C4-2B (cell line): ENCODE measurements around the gene CCDC71.

ENCODE experiments used
- H3K27ac ChIP-seq: fragments of 450-650 bp; 2 replicates; pipeline ENCODE4 v1.5.1; 2017
- ZFX ChIP-seq: fragments of 450-650 bp; IDR thresholded peaks from 2 replicates; pipeline ENCODE4 v1.6.1; 2017
- TF ChIP-seq, protein P1 (sequence below): fragments of 450-650 bp; conservative IDR thresholded peaks from 2 replicates; pipeline ENCODE4 v1.5.1; 2017; ENCODE audit warnings: mild to moderate bottlenecking

The CCDC71 gene

DNA sequence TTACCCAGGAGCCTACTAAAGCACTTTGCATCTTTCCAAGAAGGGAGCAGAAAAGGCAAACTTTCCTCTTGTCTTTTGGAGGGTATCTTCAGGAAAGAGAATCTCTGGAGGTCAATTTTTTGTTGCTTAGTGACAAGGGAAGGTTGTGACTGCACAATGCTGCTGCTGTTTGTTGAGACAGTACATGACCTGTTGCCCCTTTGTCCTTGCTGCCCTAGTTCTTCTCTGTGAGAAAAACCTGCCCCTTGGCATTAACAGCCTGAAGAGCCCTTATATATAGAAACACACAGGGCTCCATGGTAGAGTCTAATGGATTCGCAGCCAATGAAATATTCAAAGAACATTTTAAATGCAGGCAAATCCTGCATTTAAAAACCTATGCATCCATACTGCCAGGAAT lies 25.6 kb upstream of the CCDC71 start:
- TF ChIP-seq, protein P1, sequence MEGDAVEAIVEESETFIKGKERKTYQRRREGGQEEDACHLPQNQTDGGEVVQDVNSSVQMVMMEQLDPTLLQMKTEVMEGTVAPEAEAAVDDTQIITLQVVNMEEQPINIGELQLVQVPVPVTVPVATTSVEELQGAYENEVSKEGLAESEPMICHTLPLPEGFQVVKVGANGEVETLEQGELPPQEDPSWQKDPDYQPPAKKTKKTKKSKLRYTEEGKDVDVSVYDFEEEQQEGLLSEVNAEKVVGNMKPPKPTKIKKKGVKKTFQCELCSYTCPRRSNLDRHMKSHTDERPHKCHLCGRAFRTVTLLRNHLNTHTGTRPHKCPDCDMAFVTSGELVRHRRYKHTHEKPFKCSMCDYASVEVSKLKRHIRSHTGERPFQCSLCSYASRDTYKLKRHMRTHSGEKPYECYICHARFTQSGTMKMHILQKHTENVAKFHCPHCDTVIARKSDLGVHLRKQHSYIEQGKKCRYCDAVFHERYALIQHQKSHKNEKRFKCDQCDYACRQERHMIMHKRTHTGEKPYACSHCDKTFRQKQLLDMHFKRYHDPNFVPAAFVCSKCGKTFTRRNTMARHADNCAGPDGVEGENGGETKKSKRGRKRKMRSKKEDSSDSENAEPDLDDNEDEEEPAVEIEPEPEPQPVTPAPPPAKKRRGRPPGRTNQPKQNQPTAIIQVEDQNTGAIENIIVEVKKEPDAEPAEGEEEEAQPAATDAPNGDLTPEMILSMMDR = no peak
- no peak for TF ChIP-seq ZFX
- no peak overlapping the region for H3K27ac ChIP-seq

DNA sequence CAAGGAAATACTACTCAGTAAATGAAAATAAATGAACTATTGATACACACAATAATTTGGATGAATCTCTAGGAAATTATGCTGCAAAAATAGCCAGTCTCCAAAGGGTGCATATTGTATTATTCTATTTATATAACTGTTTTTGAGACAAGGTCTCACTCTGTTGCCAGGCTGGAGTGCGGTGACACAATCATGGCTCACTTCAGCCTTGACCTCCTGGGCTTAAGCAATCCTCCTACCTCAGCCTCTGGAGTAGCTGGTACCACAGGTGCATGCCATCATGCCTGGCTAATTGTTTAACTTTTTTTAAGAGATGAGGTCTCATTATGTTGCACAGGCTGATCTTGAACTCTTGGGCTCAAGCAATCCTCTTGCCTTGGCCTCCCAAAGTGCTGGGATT lies 17.7 kb upstream of the CCDC71 start:
- H3K27ac ChIP-seq = no peak overlapping the region
- no peak for TF ChIP-seq ZFX
- TF ChIP-seq, protein P1 = no peak

DNA sequence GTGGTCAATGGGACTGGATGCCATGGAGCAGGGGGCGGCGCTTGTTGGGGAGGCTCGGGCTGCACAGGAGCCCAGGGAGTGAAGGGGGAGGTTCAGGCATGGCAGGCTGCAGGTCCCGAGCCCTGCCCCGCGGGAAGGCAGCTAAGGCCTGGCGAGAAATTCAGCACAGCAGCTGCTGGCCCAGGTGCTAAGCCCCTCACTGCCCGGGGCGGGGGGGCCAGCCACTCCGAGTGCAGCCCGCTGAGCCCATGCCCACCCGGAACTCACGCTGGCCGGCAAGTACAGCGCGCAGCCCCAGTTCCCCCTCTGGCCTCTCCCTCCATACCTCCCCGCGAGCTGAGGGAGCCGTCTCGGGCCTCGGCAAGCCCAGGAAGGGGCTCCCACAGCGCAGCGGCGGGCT lies 16.6 kb upstream of the CCDC71 start:
- TF ChIP-seq, protein P1 = no peak
- TF ChIP-seq ZFX = no peak
- H3K27ac ChIP-seq = peak overlapping the region; percentile 14; the same call in 1 of the 2 replicates

DNA sequence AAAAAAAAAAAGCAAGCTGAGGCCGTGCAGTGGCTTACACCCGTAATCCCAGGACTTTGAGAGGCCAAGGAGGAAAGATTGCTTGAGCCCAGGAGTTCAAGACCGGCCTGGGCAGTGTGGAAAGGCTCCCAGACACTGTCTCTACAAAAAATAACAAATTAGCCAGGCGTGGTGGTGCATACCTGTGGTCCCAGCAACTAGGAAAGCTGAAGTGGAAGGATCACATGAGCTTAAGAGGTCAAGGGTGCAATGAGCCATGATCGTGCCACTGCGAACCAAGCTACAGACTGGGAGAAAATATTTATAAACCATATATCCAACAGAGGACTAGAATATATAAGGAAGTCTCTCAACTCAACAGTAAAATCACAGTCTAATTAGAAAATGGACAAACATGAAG lies 15.2 kb upstream of the CCDC71 start:
- H3K27ac ChIP-seq = no peak overlapping the region
- TF ChIP-seq ZFX = no peak
- TF ChIP-seq, protein P1 = no peak

DNA sequence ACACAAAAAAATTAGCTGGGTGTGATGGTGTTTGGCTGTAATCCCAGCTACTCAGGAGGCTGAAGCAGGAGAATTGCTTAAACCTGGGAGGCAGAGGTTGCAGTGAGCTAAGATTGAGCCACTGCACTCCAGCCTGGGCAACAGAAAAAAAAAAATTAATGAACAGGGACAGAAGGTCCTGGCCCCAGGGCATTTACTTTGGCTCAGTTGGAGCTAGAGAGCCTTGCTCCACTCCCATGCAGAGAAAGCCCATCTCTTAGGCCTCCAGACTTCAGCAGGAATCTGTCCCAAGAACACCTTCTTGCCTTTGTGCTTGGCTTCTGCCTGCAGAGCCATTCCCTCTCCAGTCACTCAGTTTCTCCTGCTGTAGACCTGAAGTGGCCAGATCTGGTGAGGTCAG lies 14.0 kb upstream of the CCDC71 start:
- TF ChIP-seq, protein P1 = no peak
- no peak for TF ChIP-seq ZFX
- H3K27ac ChIP-seq = peak overlapping the region; percentile 12; the same call in 1 of the 2 replicates

DNA sequence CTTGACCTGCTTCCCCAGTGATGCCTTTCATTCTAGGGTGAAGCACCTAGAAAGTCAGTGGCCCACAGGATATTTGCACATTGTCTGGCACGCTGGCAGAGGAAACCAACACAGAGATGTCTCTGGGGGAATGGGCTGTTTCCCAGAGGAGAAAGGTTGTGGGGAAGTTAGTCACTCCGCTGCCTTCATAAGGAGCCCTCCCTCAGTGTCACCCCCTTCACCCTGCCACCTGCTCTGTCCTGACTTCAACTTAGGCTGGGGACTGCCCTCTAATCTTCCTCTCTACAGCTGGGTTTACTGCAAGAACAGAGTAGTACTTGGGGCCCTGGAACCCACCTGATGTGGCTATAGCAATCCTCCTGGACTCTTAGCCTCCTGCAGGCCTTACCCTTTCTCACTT lies 10.9 kb upstream of the CCDC71 start:
- H3K27ac ChIP-seq = no peak overlapping the region
- TF ChIP-seq, protein P1 = no peak
- no peak for TF ChIP-seq ZFX

DNA sequence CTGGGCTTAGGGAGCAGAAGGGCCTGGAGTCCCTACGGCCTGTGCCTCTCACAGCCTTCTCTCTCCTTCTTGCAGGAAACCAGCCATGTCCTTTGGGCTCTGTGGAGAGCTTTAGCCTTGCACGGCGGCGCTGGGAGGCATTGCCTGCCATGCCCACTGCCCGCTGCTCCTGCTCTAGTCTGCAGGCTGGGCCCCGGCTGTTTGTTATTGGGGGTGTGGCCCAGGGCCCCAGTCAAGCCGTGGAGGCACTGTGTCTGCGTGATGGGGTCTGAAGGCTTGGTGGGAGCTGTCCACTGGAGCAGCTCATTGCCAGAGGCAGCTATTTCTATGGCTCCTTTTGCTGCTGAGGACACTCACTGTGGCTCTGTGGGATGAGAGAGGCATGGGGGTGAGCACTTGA lies 9.4 kb upstream of the CCDC71 start:
- no peak for TF ChIP-seq ZFX
- TF ChIP-seq, protein P1 = no peak
- H3K27ac ChIP-seq = no peak overlapping the region
